Activated naive CD4-positive, alpha-beta T cell treated with anti-CD3 and anti-CD28 coated beads, Interleukin-2, amount 10 ng/mL, durations not matched to agents 7 days and 5 days (primary cell): Measurements from ENCODE around the gene SRGAP1.

Experiments
- CTCF ChIA-PET: fragments of 350-600 bp; sonication (Branson Sonifier 250); formaldehyde crosslinking; loops from one replicate; lab custom pipeline; 2021; ENCODE audit warnings: antibody characterized with exemption; lab: Charles Lee
- DNase-seq: peaks from one replicate; pipeline ENCODE4 v3.0.0-alpha.2; 2020
- H3K27ac Mint-ChIP-seq: one replicate; pipeline ENCODE4 v1.8.0; 2021; ENCODE audit warnings: mild to moderate bottlenecking, moderate library complexity, mixed read lengths
- H3K27me3 Mint-ChIP-seq: one replicate; pipeline ENCODE4 v1.8.0; 2021; ENCODE audit warnings: mild to moderate bottlenecking, mixed read lengths
- H3K36me3 Mint-ChIP-seq: one replicate; pipeline ENCODE4 v1.8.0; 2021; ENCODE audit warnings: mixed read lengths
- H3K4me1 Mint-ChIP-seq: one replicate; pipeline ENCODE4 v1.8.0; 2021; ENCODE audit warnings: mixed read lengths
- H3K4me3 Mint-ChIP-seq: one replicate; pipeline ENCODE4 v1.8.0; 2021; ENCODE audit warnings: mild to moderate bottlenecking, moderate library complexity, mixed read lengths
- H3K9me3 Mint-ChIP-seq: one replicate; pipeline ENCODE4 v1.8.0; 2021; ENCODE audit warnings: mixed read lengths

Gene SRGAP1

GRCh38 chr12:63935361-63935760, 90.9 kb downstream of the SRGAP1 start:
- Mint-ChIP-seq H3K36me3 (no peaks in the 10 kb centered on the region), H3K4me3 (no peak overlapping the region), H3K9me3 (no peaks in the 10 kb centered on the region), H3K27me3 (peaks cover 13% of the 10 kb centered on the region), H3K27ac (no peak overlapping the region), H3K4me1 (no peaks in the 10 kb centered on the region)
- CTCF ChIA-PET = no interaction called here
- DNase-seq = no peak

- CTCF ChIA-PET = no interaction called here
- peaks cover 13% of the 10 kb centered on the region for H3K27me3 Mint-ChIP-seq
- H3K9me3 Mint-ChIP-seq = no peaks in the 10 kb centered on the region
Measured at GRCh38 chr12:63937378-63938316, 93.1 kb downstream of the SRGAP1 start.

GRCh38 chr12:63940310-63941005, 96.0 kb downstream of the SRGAP1 start:
- Mint-ChIP-seq H3K27ac (no peak overlapping the region), H3K27me3 (peaks cover 13% of the 10 kb centered on the region), H3K9me3 (no peaks in the 10 kb centered on the region), H3K36me3 (no peaks in the 10 kb centered on the region), H3K4me3 (no peak overlapping the region), H3K4me1 (no peaks in the 10 kb centered on the region)
- CTCF ChIA-PET = no interaction called here
- DNase-seq = no peak

More at GRCh38 chr12:63937378-63938316, 93.1 kb downstream of the SRGAP1 start:
- Mint-ChIP-seq H3K36me3 (no peaks in the 10 kb centered on the region), H3K27ac (no peak overlapping the region), H3K4me3 (no peak overlapping the region), H3K4me1 (no peaks in the 10 kb centered on the region)
- no peak for DNase-seq

GRCh38 chr12:63941166-63941800, 96.8 kb downstream of the SRGAP1 start:
- Mint-ChIP-seq H3K4me3 (no peak overlapping the region), H3K27me3 (peaks cover 10% of the 10 kb centered on the region), H3K36me3 (no peaks in the 10 kb centered on the region), H3K27ac (no peak overlapping the region), H3K9me3 (no peaks in the 10 kb centered on the region), H3K4me1 (no peaks in the 10 kb centered on the region)
- DNase-seq = no peak
- CTCF ChIA-PET = no interaction called here

- H3K36me3 Mint-ChIP-seq = no peaks in the 10 kb centered on the region
- CTCF ChIA-PET = no interaction called here
- no peak overlapping the region for H3K27ac Mint-ChIP-seq
- peaks cover 10% of the 10 kb centered on the region for H3K27me3 Mint-ChIP-seq
- no peaks in the 10 kb centered on the region for H3K9me3 Mint-ChIP-seq
- no peaks in the 10 kb centered on the region for H3K4me1 Mint-ChIP-seq
- DNase-seq = no peak
- H3K4me3 Mint-ChIP-seq = no peak overlapping the region
Measured at GRCh38 chr12:63941879-63942278, 97.4 kb downstream of the SRGAP1 start.

- Mint-ChIP-seq H3K27me3 (peaks cover 10% of the 10 kb centered on the region), H3K4me1 (no peaks in the 10 kb centered on the region), H3K36me3 (no peaks in the 10 kb centered on the region), H3K27ac (no peak overlapping the region), H3K4me3 (no peak overlapping the region), H3K9me3 (no peaks in the 10 kb centered on the region)
- CTCF ChIA-PET = no interaction called here
- no peak for DNase-seq
Measured at GRCh38 chr12:63942464-63943241, 98.2 kb downstream of the SRGAP1 start.

- H3K27me3 Mint-ChIP-seq = peaks cover 4% of the 10 kb centered on the region
- no peak for DNase-seq
- H3K4me1 Mint-ChIP-seq = no peaks in the 10 kb centered on the region
- CTCF ChIA-PET = no interaction called here
- no peak overlapping the region for H3K27ac Mint-ChIP-seq
- no peak overlapping the region for H3K4me3 Mint-ChIP-seq
- H3K36me3 Mint-ChIP-seq = no peaks in the 10 kb centered on the region
- no peaks in the 10 kb centered on the region for H3K9me3 Mint-ChIP-seq
Measured at GRCh38 chr12:63944034-63944579, 99.6 kb downstream of the SRGAP1 start.

- CTCF ChIA-PET = no interaction called here
- H3K4me1 Mint-ChIP-seq = no peaks in the 10 kb centered on the region
- no peaks in the 10 kb centered on the region for H3K36me3 Mint-ChIP-seq
- H3K9me3 Mint-ChIP-seq = no peaks in the 10 kb centered on the region
- DNase-seq = no peak
- no peak overlapping the region for H3K27ac Mint-ChIP-seq
- peaks cover 3% of the 10 kb centered on the region for H3K27me3 Mint-ChIP-seq
- H3K4me3 Mint-ChIP-seq = no peak overlapping the region
Measured at GRCh38 chr12:63944586-63945228, 100.2 kb downstream of the SRGAP1 start.

- Mint-ChIP-seq H3K27me3 (no peaks in the 10 kb centered on the region), H3K27ac (no peak overlapping the region), H3K4me1 (no peaks in the 10 kb centered on the region), H3K36me3 (no peaks in the 10 kb centered on the region), H3K4me3 (no peak overlapping the region), H3K9me3 (no peaks in the 10 kb centered on the region)
- DNase-seq = no peak
- CTCF ChIA-PET = no interaction called here
Measured at GRCh38 chr12:63945777-63946176, 101.3 kb downstream of the SRGAP1 start.

- Mint-ChIP-seq H3K9me3 (no peaks in the 10 kb centered on the region), H3K36me3 (no peaks in the 10 kb centered on the region), H3K4me1 (no peaks in the 10 kb centered on the region), H3K27me3 (no peaks in the 10 kb centered on the region), H3K4me3 (no peak overlapping the region), H3K27ac (no peak overlapping the region)
- CTCF ChIA-PET = no interaction called here
- no peak for DNase-seq
Measured at GRCh38 chr12:63948211-63948610, 103.7 kb downstream of the SRGAP1 start.

GRCh38 chr12:63949902-63950301, 105.4 kb downstream of the SRGAP1 start:
- H3K9me3 Mint-ChIP-seq = no peaks in the 10 kb centered on the region
- no peak for DNase-seq
- peaks cover 3% of the 10 kb centered on the region for H3K27me3 Mint-ChIP-seq
- CTCF ChIA-PET = no interaction called here
- H3K4me3 Mint-ChIP-seq = no peak overlapping the region
- no peaks in the 10 kb centered on the region for H3K4me1 Mint-ChIP-seq
- no peak overlapping the region for H3K27ac Mint-ChIP-seq
- no peaks in the 10 kb centered on the region for H3K36me3 Mint-ChIP-seq

- Mint-ChIP-seq H3K36me3 (no peaks in the 10 kb centered on the region), H3K9me3 (no peaks in the 10 kb centered on the region), H3K27ac (no peak overlapping the region), H3K27me3 (peaks cover 3% of the 10 kb centered on the region), H3K4me1 (no peaks in the 10 kb centered on the region), H3K4me3 (no peak overlapping the region)
- CTCF ChIA-PET = no interaction called here
- DNase-seq = no peak
Measured at GRCh38 chr12:63952995-63953394, 108.5 kb downstream of the SRGAP1 start.

- Mint-ChIP-seq H3K36me3 (no peaks in the 10 kb centered on the region), H3K27ac (no peak overlapping the region), H3K9me3 (no peaks in the 10 kb centered on the region), H3K4me1 (no peaks in the 10 kb centered on the region), H3K4me3 (no peak overlapping the region), H3K27me3 (peaks cover 3% of the 10 kb centered on the region)
- DNase-seq = no peak
- CTCF ChIA-PET = no interaction called here
Measured at GRCh38 chr12:63955831-63956666, 111.5 kb downstream of the SRGAP1 start.
